K562 (cell line): ENCODE data around the gene TULP4.

ENCODE experiments used
- CTCF ChIP-seq, 3 experiments: IDR thresholded peaks in 2 of 3; conservative IDR thresholded peaks in 1 of 3; 2 replicates each; pipeline ENCODE4 v1.5.1; 2011 to 2012; ENCODE audit warnings: low read length in 3 of 3, mild to moderate bottlenecking in 3 of 3, control low read depth in 2 of 3, improper control_type of control experiment in 1 of 3, inconsistent platforms in 1 of 3, low read depth in 1 of 3, mixed read lengths in 1 of 3, moderate library complexity in 1 of 3; ENCODE audit not compliant: insufficient read depth in 2 of 3
- EHMT2 ChIP-seq: fragments of 450-650 bp; IDR thresholded peaks from 2 replicates; pipeline ENCODE4 v1.6.1; 2018; ENCODE audit warnings: antibody characterized with exemption
- FIP1L1 ChIP-seq: fragments of 200-400 bp; formaldehyde crosslinking; IDR thresholded peaks from 2 replicates; pipeline ENCODE4 v1.6.1; 2018; ENCODE audit warnings: mild to moderate bottlenecking, low read depth, low read length; ENCODE audit not compliant: poor library complexity, severe bottlenecking
- KDM1A ChIP-seq, 2 experiments: fragments of 450-650 bp; IDR thresholded peaks; 2 replicates each; pipeline ENCODE4 v1.6.1; 2016; ENCODE audit warnings: mild to moderate bottlenecking in 2 of 2
- NRF1 ChIP-seq, 2 experiments: fragments of 450-650 bp; IDR thresholded peaks in 1 of 2; conservative IDR thresholded peaks in 1 of 2; 2 replicates each; pipeline ENCODE4 v1.6.1; 2014; ENCODE audit warnings: mild to moderate bottlenecking in 2 of 2
- RCOR1 ChIP-seq, 2 experiments: IDR thresholded peaks; 2 replicates each; pipeline ENCODE4 v1.6.1; 2012; ENCODE audit warnings: low read depth in 2 of 2, low read length in 2 of 2, borderline replicate concordance in 1 of 2, improper control_type of control experiment in 1 of 2
- TF ChIP-seq, protein P1 (sequence below): fragments of 450-650 bp; formaldehyde crosslinking; IDR thresholded peaks from 2 replicates; pipeline ENCODE4 v1.4.0; 2022; ENCODE audit warnings: missing genetic modification characterization
- TF ChIP-seq, protein P2 (sequence below): sonication (generic); formaldehyde crosslinking; IDR thresholded peaks from 2 replicates; pipeline ENCODE4 v1.8.0; 2022; ENCODE audit warnings: mild to moderate bottlenecking, missing genetic modification reagents

- TF ChIP-seq, protein P1, sequence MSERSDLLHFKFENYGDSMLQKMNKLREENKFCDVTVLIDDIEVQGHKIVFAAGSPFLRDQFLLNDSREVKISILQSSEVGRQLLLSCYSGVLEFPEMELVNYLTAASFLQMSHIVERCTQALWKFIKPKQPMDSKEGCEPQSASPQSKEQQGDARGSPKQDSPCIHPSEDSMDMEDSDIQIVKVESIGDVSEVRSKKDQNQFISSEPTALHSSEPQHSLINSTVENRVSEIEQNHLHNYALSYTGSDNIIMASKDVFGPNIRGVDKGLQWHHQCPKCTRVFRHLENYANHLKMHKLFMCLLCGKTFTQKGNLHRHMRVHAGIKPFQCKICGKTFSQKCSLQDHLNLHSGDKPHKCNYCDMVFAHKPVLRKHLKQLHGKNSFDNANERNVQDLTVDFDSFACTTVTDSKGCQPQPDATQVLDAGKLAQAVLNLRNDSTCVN (CRISPR knock-in tag), result no peak
- TF ChIP-seq FIP1L1, result no peak
- TF ChIP-seq RCOR1 (IDR thresholded peaks at IDR 0.05; ENCODE audit: borderline replicate concordance in 1 of 2, low read depth in 2 of 2, low read length in 2 of 2), result no peak
- TF ChIP-seq KDM1A (IDR thresholded peaks at IDR 0.05), result no peak
- no peak for TF ChIP-seq EHMT2
- no peak for TF ChIP-seq NRF1 (conservative IDR thresholded peaks at IDR 0.05 in 1 of 2, IDR thresholded peaks at IDR 0.05 in 1 of 2)
- TF ChIP-seq, protein P2, sequence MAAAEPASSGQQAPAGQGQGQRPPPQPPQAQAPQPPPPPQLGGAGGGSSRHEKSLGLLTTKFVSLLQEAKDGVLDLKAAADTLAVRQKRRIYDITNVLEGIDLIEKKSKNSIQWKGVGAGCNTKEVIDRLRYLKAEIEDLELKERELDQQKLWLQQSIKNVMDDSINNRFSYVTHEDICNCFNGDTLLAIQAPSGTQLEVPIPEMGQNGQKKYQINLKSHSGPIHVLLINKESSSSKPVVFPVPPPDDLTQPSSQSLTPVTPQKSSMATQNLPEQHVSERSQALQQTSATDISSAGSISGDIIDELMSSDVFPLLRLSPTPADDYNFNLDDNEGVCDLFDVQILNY (CRISPR knock-in tag), result no peak
- TF ChIP-seq CTCF (IDR thresholded peaks at IDR 0.05 in 2 of 3, conservative IDR thresholded peaks at IDR 0.05 in 1 of 3; ENCODE audit: insufficient read depth in 2 of 3, low read depth in 1 of 3, low read length in 3 of 3), result no peak
Measured at GRCh38 chr6:158508450-158508849, 196.2 kb downstream of the TULP4 start.
